ENCODE results near the gene ERC1. TPM values are rescaled to one million over a fixed set of nuclear protein-coding genes. Genes with fewer than 3 reads are reported as not detected.

ERC1 gene
- total RNA-seq, 1 experiment from 2014 or later: 40.4 TPM

GRCh38 chr12:1220127-1221092 lies 229.4 kb downstream of the ERC1 start:
- no peak overlapping the region for H3K27ac ChIP-seq (ENCODE audit: low read length)
- H3K27me3 ChIP-seq (ENCODE audit: control insufficient read depth, insufficient read depth, low read length): no peaks in the 10 kb centered on the region
- in situ Hi-C loops (cut with HindIII; ENCODE audit: low pct_unique_long_range_greater_than_20kb, low sequenced_read_pairs): no loop called here
- H3K4me3 ChIP-seq (ENCODE audit: low read depth in 2 of 2, low read length in 2 of 2): no peak overlapping the region
- ATAC-seq: no peak
- no peak for DNase-seq (ENCODE audit: low read depth, low spot score)
- H3K9me3 ChIP-seq (ENCODE audit: control insufficient read depth, insufficient read depth, low read depth, low read length): no peaks in the 10 kb centered on the region
- H3K36me3 ChIP-seq (ENCODE audit: control insufficient read depth, insufficient read depth, low read length): no peaks in the 10 kb centered on the region; the same call in 1 of the 2 replicates
- no TSS peak for BruUV-seq (replicated peaks)
- ChIA-PET CTCF (no interaction called here), POLR2A (interaction anchor here (0.7 kb wide), 1 partner anchor 22 kb away, joined by 3 read pairs; no protein-coding TSS in a partner anchor)
- H3K4me1 ChIP-seq (ENCODE audit: control insufficient read depth, insufficient read depth, low read length): peaks cover 19% of the 10 kb centered on the region
- TF ChIP-seq POLR2AphosphoS5 (IDR thresholded peaks at IDR 0.05; ENCODE audit: low read depth, low read length) (no peak), TCF7L2 (IDR thresholded peaks at IDR 0.05; ENCODE audit: low read depth, low read length) (no peak), CTCF (IDR thresholded peaks at IDR 0.05) (no peak), SIN3A (IDR thresholded peaks at IDR 0.05; ENCODE audit: borderline replicate concordance, insufficient read depth, low read depth, low read length) (no peak)
- TF ChIP-seq, protein P1, sequence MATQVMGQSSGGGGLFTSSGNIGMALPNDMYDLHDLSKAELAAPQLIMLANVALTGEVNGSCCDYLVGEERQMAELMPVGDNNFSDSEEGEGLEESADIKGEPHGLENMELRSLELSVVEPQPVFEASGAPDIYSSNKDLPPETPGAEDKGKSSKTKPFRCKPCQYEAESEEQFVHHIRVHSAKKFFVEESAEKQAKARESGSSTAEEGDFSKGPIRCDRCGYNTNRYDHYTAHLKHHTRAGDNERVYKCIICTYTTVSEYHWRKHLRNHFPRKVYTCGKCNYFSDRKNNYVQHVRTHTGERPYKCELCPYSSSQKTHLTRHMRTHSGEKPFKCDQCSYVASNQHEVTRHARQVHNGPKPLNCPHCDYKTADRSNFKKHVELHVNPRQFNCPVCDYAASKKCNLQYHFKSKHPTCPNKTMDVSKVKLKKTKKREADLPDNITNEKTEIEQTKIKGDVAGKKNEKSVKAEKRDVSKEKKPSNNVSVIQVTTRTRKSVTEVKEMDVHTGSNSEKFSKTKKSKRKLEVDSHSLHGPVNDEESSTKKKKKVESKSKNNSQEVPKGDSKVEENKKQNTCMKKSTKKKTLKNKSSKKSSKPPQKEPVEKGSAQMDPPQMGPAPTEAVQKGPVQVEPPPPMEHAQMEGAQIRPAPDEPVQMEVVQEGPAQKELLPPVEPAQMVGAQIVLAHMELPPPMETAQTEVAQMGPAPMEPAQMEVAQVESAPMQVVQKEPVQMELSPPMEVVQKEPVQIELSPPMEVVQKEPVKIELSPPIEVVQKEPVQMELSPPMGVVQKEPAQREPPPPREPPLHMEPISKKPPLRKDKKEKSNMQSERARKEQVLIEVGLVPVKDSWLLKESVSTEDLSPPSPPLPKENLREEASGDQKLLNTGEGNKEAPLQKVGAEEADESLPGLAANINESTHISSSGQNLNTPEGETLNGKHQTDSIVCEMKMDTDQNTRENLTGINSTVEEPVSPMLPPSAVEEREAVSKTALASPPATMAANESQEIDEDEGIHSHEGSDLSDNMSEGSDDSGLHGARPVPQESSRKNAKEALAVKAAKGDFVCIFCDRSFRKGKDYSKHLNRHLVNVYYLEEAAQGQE (IDR thresholded peaks at IDR 0.05; ENCODE audit: insufficient read depth in 1 of 2, low read depth in 2 of 2, low read length in 1 of 2): no peak
- intact Hi-C loops (cut with micrococcal nuclease; ENCODE audit: unreplicated experiment): no loop called here

GRCh38 chr12:1222858-1223639 lies 232.0 kb downstream of the ERC1 start:
- in situ Hi-C loops (cut with HindIII; ENCODE audit: low pct_unique_long_range_greater_than_20kb, low sequenced_read_pairs) (no loop called here), intact Hi-C loops (cut with micrococcal nuclease; ENCODE audit: unreplicated experiment) (no loop called here)
- no peak for TF ChIP-seq CTCF (IDR thresholded peaks at IDR 0.05)
- TF ChIP-seq SIN3A (IDR thresholded peaks at IDR 0.05; ENCODE audit: borderline replicate concordance, insufficient read depth, low read depth, low read length): no peak
- TF ChIP-seq, protein P1 (IDR thresholded peaks at IDR 0.05; ENCODE audit: insufficient read depth in 1 of 2, low read depth in 2 of 2, low read length in 1 of 2): no peak
- no peak for TF ChIP-seq POLR2AphosphoS5 (IDR thresholded peaks at IDR 0.05; ENCODE audit: low read depth, low read length)
- no peak for TF ChIP-seq TCF7L2 (IDR thresholded peaks at IDR 0.05; ENCODE audit: low read depth, low read length)
- ATAC-seq: no peak
- ChIA-PET POLR2A (no interaction called here), CTCF (no interaction called here)
- no TSS peak for BruUV-seq (replicated peaks)
- no peak for DNase-seq (ENCODE audit: low read depth, low spot score)
- Histone ChIP-seq H3K27me3 (ENCODE audit: control insufficient read depth, insufficient read depth, low read length) (no peaks in the 10 kb centered on the region), H3K4me3 (ENCODE audit: low read depth in 2 of 2, low read length in 2 of 2) (no peak overlapping the region), H3K36me3 (ENCODE audit: control insufficient read depth, insufficient read depth, low read length) (no peaks in the 10 kb centered on the region; the same call in 1 of the 2 replicates), H3K9me3 (ENCODE audit: control insufficient read depth, insufficient read depth, low read depth, low read length) (no peaks in the 10 kb centered on the region), H3K27ac (ENCODE audit: low read length) (no peak overlapping the region), H3K4me1 (ENCODE audit: control insufficient read depth, insufficient read depth, low read length) (peaks cover 12% of the 10 kb centered on the region)
